Endometrium (tissue), 2 donors: ENCODE measurements around the gene ABHD18.

Source experiments
- FAIRE-seq: peaks from 2 replicates; lab custom pipeline; 2012; peaks lifted over from hg19 to GRCh38; lab: Jason Lieb, UNC
- donor health status: control.
- donor health status: control.

ABHD18 gene

DNA sequence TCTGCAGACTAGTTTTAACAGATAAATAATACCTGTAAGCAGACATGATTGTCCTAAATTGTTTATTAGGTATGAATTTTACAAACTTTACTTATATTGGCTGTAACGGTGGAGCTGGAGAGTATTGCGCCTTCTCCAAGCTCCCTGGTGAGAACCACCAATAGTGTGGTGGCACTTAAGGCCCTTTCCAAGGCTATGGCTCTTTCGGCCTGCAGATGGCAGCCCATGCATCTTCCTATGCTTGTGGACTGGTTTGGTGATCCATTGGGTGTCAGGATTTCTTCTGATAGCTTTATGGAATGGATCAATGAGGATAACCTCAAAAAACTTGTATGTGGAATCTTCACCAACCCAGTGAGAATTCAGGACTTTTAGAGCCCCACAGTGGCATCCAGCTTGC is 103.7 kb downstream of the ABHD18 start:
- no peak for FAIRE-seq

DNA sequence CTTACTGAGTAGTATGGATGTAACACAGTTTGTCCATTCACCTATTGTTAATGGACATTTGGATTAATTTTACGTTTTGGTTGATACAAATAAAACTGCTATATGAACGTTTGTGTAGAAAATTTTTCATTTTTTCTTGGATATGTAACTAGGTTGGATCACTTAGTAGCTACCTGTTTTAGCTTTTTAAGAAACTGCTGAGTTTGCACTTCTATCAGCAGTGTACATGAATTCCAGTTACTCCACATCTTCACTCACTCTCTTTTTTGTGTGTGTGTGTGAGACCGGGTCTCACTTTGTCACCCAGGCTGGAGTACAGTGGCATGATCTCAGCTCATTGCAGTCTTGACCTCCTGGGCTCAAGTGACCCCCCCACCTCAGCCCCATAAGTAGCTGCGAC is 111.3 kb downstream of the ABHD18 start:
- no peak for FAIRE-seq
